ENCODE results near the gene TRAF5.

DNA sequence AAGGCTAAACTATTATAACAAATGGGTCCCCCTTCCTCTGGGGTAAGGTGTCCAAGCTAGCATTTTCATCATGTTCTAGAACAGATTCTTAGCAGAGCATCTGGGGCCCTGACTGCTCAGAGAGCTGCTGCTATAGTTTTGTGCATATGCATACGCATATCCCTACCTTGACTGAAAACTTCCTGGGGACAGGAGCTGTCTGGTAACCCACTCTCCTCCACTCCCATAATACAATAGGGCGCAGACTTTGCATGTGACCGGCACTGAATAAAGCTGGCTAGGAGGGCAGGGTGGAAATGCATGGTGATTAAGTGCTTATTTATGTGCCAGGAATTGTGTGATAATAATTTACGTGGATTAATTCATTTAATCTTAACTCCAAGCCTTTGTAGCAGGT lies 11.6 kb downstream of the TRAF5 start:
- TF ChIP-seq, protein P1, sequence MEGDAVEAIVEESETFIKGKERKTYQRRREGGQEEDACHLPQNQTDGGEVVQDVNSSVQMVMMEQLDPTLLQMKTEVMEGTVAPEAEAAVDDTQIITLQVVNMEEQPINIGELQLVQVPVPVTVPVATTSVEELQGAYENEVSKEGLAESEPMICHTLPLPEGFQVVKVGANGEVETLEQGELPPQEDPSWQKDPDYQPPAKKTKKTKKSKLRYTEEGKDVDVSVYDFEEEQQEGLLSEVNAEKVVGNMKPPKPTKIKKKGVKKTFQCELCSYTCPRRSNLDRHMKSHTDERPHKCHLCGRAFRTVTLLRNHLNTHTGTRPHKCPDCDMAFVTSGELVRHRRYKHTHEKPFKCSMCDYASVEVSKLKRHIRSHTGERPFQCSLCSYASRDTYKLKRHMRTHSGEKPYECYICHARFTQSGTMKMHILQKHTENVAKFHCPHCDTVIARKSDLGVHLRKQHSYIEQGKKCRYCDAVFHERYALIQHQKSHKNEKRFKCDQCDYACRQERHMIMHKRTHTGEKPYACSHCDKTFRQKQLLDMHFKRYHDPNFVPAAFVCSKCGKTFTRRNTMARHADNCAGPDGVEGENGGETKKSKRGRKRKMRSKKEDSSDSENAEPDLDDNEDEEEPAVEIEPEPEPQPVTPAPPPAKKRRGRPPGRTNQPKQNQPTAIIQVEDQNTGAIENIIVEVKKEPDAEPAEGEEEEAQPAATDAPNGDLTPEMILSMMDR (IDR thresholded peaks at IDR 0.05): no peak
- no peak for TF ChIP-seq POLR2A (IDR thresholded peaks at IDR 0.05)
